K562 (cell line): ENCODE results near the gene CAMSAP2.

Source experiments
- ESRRB ChIP-seq: fragments of 250-450 bp; sonication (Bioruptor Pico); IDR thresholded peaks from 2 replicates; pipeline ENCODE4 v1.5.0; 2020; ENCODE audit warnings: mild to moderate bottlenecking, moderate library complexity, borderline replicate concordance
- EZH2 ChIP-seq: IDR thresholded peaks from 2 replicates; pipeline ENCODE4 v1.6.1; 2012; ENCODE audit warnings: low read depth, mild to moderate bottlenecking, inconsistent platforms, low read length, borderline replicate concordance
- ILF3 ChIP-seq: fragments of 450-650 bp; IDR thresholded peaks from 2 replicates; pipeline ENCODE4 v1.6.1; 2018; ENCODE audit warnings: antibody characterized with exemption, mild to moderate bottlenecking, moderate library complexity, borderline replicate concordance
- KAT7 ChIP-seq: sonication (generic); formaldehyde crosslinking; IDR thresholded peaks from 2 replicates; pipeline ENCODE4 v1.8.0; 2022; ENCODE audit warnings: missing genetic modification reagents, mild to moderate bottlenecking, borderline replicate concordance
- KLF13 ChIP-seq: fragments of 450-650 bp; IDR thresholded peaks from 2 replicates; pipeline ENCODE4 v1.6.1; 2016; ENCODE audit warnings: missing genetic modification characterization, low read depth, mild to moderate bottlenecking, missing compliant biosample characterization, moderate library complexity, borderline replicate concordance
- ZNF274 ChIP-seq: IDR thresholded peaks from 2 replicates; pipeline ENCODE4 v1.6.1; 2011; ENCODE audit warnings: low read depth, mild to moderate bottlenecking, low read length, moderate library complexity, borderline replicate concordance

DNA sequence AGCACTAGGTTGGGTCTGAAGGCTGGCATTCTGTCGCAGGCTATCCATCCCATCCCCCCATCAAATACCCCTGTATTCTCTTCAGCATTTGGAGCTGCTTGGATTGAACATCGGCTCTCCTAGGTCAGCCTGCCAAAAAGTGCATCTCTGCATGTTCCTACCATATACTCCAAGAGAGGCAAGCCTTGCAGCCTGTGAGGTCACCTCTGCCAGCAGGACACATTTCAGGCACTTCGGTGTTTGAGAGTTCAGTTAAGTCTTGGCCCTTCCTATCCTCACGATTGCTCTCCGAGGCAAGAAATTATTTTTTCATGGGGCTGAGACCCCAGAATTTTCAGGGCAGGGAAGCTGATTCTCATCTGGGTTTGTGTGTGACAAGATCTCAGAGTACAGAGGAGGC, 136.7 kb downstream of the CAMSAP2 start:
- TF ChIP-seq EZH2 (no peak), KAT7 (CRISPR knock-in tag) (no peak), ILF3 (no peak), KLF13 (tag) (no peak), ESRRB (CRISPR knock-in tag) (no peak), ZNF274 (no peak)
